H1 (cell line): ENCODE data around the gene NCCRP1. TPM values are rescaled to one million over a fixed set of nuclear protein-coding genes. Genes with fewer than 3 reads are reported as not detected.
A peak's percentile ranks its signal among the peaks of the same experiment; 100 is the strongest.
"Not testable (repeated sequence)": the region's sequence is repeated elsewhere in the genome, so short reads cannot be mapped to it uniquely, and the experiment has no call there.

Source experiments
- CTCF ChIA-PET: fragments of 300-600 bp; sonication (Branson Sonifier 250); formaldehyde crosslinking; loops from one replicate; lab custom pipeline; 2021; ENCODE audit not compliant: partially characterized antibody; lab: Charles Lee
- POLR2A ChIA-PET: fragments of 300-600 bp; sonication (Branson Sonifier 250); formaldehyde crosslinking; loops from one replicate; lab custom pipeline; 2021; ENCODE audit warnings: inconsistent platforms; ENCODE audit not compliant: partially characterized antibody; lab: Charles Lee
- DNase-seq, 2 experiments: peaks; one replicate each; pipeline versions ENCODE4 v3.0.0 to v3.0.0-alpha.2; 2010 to 2022; ENCODE audit warnings: low spot score in 2 of 2, low read depth in 1 of 2, mixed read lengths in 1 of 2
- FAIRE-seq: peaks from 2 replicates; lab custom pipeline; 2011; peaks lifted over from hg19 to GRCh38; lab: Jason Lieb, UNC
- H2AFZ ChIP-seq: 2 replicates; pipeline ENCODE4 v1.8.1; 2012; ENCODE audit warnings: low read length, inconsistent platforms
- H2AK5ac ChIP-seq: 2 replicates; pipeline ENCODE4 v1.6.1; 2013; ENCODE audit warnings: low read depth, low read length
- H2BK120ac ChIP-seq: replicated peaks from 2 replicates; pipeline ENCODE3; 2013; ENCODE audit warnings: low read depth, low read length, inconsistent platforms
- H2BK12ac ChIP-seq: 2 replicates; pipeline ENCODE4 v1.6.1; 2013; ENCODE audit warnings: low read depth, low read length
- H2BK15ac ChIP-seq: 2 replicates; pipeline ENCODE4 v1.6.1; 2013; ENCODE audit warnings: low read length
- H2BK20ac ChIP-seq: 2 replicates; pipeline ENCODE4 v1.6.1; 2013; ENCODE audit warnings: low read length
- H2BK5ac ChIP-seq: 2 replicates; pipeline ENCODE4 v1.6.1; 2013; ENCODE audit warnings: low read depth, low read length
- H3K14ac ChIP-seq: 2 replicates; pipeline ENCODE4 v1.6.1; 2013; ENCODE audit warnings: inconsistent platforms; ENCODE audit not compliant: insufficient read length
- H3K18ac ChIP-seq: 2 replicates; pipeline ENCODE4 v1.6.1; 2013; ENCODE audit warnings: low read length; ENCODE audit errors: extremely low read depth
- H3K23ac ChIP-seq: 2 replicates; pipeline ENCODE4 v1.6.1; 2013; ENCODE audit warnings: inconsistent platforms; ENCODE audit not compliant: insufficient read length
- H3K23me2 ChIP-seq: 2 replicates; pipeline ENCODE4 v1.6.1; 2013; ENCODE audit warnings: low read depth, low read length
- H3K27ac ChIP-seq: 2 replicates; pipeline ENCODE4 v1.6.1; 2011; ENCODE audit warnings: low read depth, low read length, inconsistent platforms
- H3K27me3 ChIP-seq, 4 experiments: replicated peaks in 1 of 4; 1 replicate in 1 of 4; 2 replicates in 3 of 4; pipeline versions ENCODE4 v1.6.1 to v1.8.1; 2011 to 2013; ENCODE audit warnings: low read length in 3 of 4, mild to moderate bottlenecking in 3 of 4, inconsistent platforms in 2 of 4, mixed read lengths in 2 of 4, moderate library complexity in 1 of 4; ENCODE audit not compliant: control insufficient read depth in 3 of 4, insufficient read depth in 3 of 4; ENCODE audit errors: extremely low read depth in 1 of 4
- H3K36me3 ChIP-seq, 4 experiments: 2 replicates each; pipeline versions ENCODE4 v1.6.1 to v1.8.1; 2011 to 2013; ENCODE audit warnings: mild to moderate bottlenecking in 4 of 4, low read length in 3 of 4, moderate library complexity in 2 of 4, control low read depth in 1 of 4, inconsistent platforms in 1 of 4; ENCODE audit not compliant: insufficient read depth in 4 of 4, control insufficient read depth in 2 of 4
- H3K4ac ChIP-seq: replicated peaks from 2 replicates; pipeline ENCODE3; 2013; ENCODE audit warnings: low read length, low read depth, mixed read lengths, inconsistent platforms; ENCODE audit not compliant: insufficient read length
- H3K4me1 ChIP-seq, 4 experiments: replicated peaks in 1 of 4; 1 replicate in 1 of 4; 2 replicates in 3 of 4; pipeline versions ENCODE4 v1.6.1 to v1.8.1; 2011 to 2013; ENCODE audit warnings: low read length in 3 of 4, inconsistent platforms in 2 of 4, mixed read lengths in 1 of 4; ENCODE audit not compliant: insufficient read depth in 4 of 4, control insufficient read depth in 3 of 4
- H3K4me2 ChIP-seq, 2 experiments: 2 replicates each; pipeline versions ENCODE4 v1.6.1 to v1.8.1; 2011 to 2013; ENCODE audit warnings: low read depth in 2 of 2, low read length in 2 of 2, control low read depth in 1 of 2, inconsistent platforms in 1 of 2, mild to moderate bottlenecking in 1 of 2; ENCODE audit not compliant: insufficient read depth in 1 of 2
- H3K4me3 ChIP-seq, 4 experiments: fragments of 200-600, 300-600 bp in 1 of 4; sonication (generic), shearing (Covaris generic), sonication (Bioruptor Twin) in 1 of 4; 2 replicates each; pipeline versions ENCODE4 v1.5.1 to v1.8.1; 2011 to 2016; ENCODE audit warnings: low read length in 4 of 4, low read depth in 3 of 4, control low read depth in 2 of 4, inconsistent platforms in 2 of 4, mild to moderate bottlenecking in 2 of 4, mixed read lengths in 1 of 4, moderate library complexity in 1 of 4; ENCODE audit not compliant: insufficient read depth in 2 of 4; ENCODE audit errors: extremely low read depth in 1 of 4
- H3K56ac ChIP-seq: replicated peaks from 2 replicates; pipeline ENCODE3; 2013; ENCODE audit warnings: low read depth, mild to moderate bottlenecking, mixed read lengths, low read length, inconsistent platforms; ENCODE audit not compliant: insufficient read length
- H3K79me1 ChIP-seq: 2 replicates; pipeline ENCODE4 v1.6.1; 2013; ENCODE audit warnings: low read depth, low read length, control low read depth
- H3K79me2 ChIP-seq, 2 experiments: 2 replicates each; pipeline versions ENCODE4 v1.6.1 to v1.8.1; 2012 to 2013; ENCODE audit warnings: low read length in 2 of 2, mild to moderate bottlenecking in 2 of 2, inconsistent platforms in 1 of 2; ENCODE audit not compliant: insufficient read depth in 2 of 2, control insufficient read depth in 1 of 2
- H3K9ac ChIP-seq, 4 experiments: replicated peaks in 1 of 4; 1 replicate in 1 of 4; 2 replicates in 3 of 4; pipeline versions ENCODE4 v1.6.1 to v1.8.1; 2011 to 2013; ENCODE audit warnings: low read depth in 3 of 4, low read length in 3 of 4, control low read depth in 2 of 4, mild to moderate bottlenecking in 2 of 4, moderate library complexity in 2 of 4, inconsistent platforms in 1 of 4; ENCODE audit errors: extremely low read depth in 1 of 4
- H3K9me3 ChIP-seq, 2 experiments: 2 replicates each; pipeline versions ENCODE4 v1.6.1 to v1.8.1; 2012 to 2013; ENCODE audit warnings: mild to moderate bottlenecking in 2 of 2, moderate library complexity in 2 of 2, control low read depth in 1 of 2, inconsistent platforms in 1 of 2, low read depth in 1 of 2, low read length in 1 of 2, mixed read lengths in 1 of 2; ENCODE audit not compliant: insufficient read depth in 2 of 2
- H4K20me1 ChIP-seq, 2 experiments: replicated peaks in 1 of 2; 2 replicates each; pipeline versions ENCODE3 to v1.8.1; 2011 to 2013; ENCODE audit warnings: inconsistent platforms in 2 of 2, low read length in 2 of 2, mild to moderate bottlenecking in 1 of 2; ENCODE audit not compliant: insufficient read depth in 2 of 2, control insufficient read depth in 1 of 2
- H4K5ac ChIP-seq: 2 replicates; pipeline ENCODE4 v1.6.1; 2013; ENCODE audit warnings: low read length, low read depth, mixed read lengths, inconsistent platforms; ENCODE audit not compliant: insufficient read length
- H4K8ac ChIP-seq: 2 replicates; pipeline ENCODE4 v1.8.0; 2013; ENCODE audit warnings: mild to moderate bottlenecking, moderate library complexity, low read length, inconsistent platforms; ENCODE audit not compliant: insufficient read depth; ENCODE audit errors: extremely low read depth
- H4K91ac ChIP-seq: replicated peaks from 2 replicates; pipeline ENCODE3; 2013; ENCODE audit warnings: low read length, mixed read lengths, inconsistent platforms; ENCODE audit not compliant: insufficient read length
- WGBS, 2 experiments: shearing (Covaris generic) in 1 of 2; methylation state at CpG; one replicate each; pipeline versions ENCODE4 v1.1.6 to v1.1.7; 2013 to 2015; ENCODE audit warnings: low lambda C conversion rate in 2 of 2, mixed read lengths in 2 of 2, inconsistent platforms in 1 of 2, low coverage in 1 of 2, missing lambda C conversion rate in 1 of 2; ENCODE audit not compliant: insufficient replicate concordance in 2 of 2, insufficient coverage in 1 of 2, insufficient read length in 1 of 2; ENCODE audit errors: extremely low coverage in 1 of 2, missing lambda C conversion rate in 1 of 2; 5-methylcytosine and 5-hydroxymethylcytosine counted together
- polyA plus RNA-seq, 7 experiments: library from polyadenylated mRNA; depleted of rRNA in 3 of 7; stranded (reverse) in 5 of 7; unstranded in 2 of 7; fragments of >200 nt in 5 of 7; fragments of 200-250 nt in 2 of 7; gene quantifications; 1 replicate in 5 of 7; 2 replicates in 1 of 7; 4 replicates in 1 of 7; pipeline versions ENCODE4 v1.2.1 to v1.2.3, GENCODE V29; 2011 to 2013; ENCODE audit warnings: missing spikeins in 2 of 7, mixed read lengths in 2 of 7
- total RNA-seq: library from RNA; stranded (reverse); fragmentation: NEBNext Ultra II Directional; extraction: Animal tissue kit (Norgen Biotek cat#: 25700); gene quantifications from 2 replicates; pipeline ENCODE4 v1.2.1, GENCODE V29; 2021

Gene NCCRP1
- total and polyA plus RNA-seq, 2 of the 8 experiments (the other 6 are each of a cell fraction or from before 2014, with no cell fraction given) = 2.8 to 7.9 TPM

- H2BK15ac ChIP-seq, H3K14ac ChIP-seq, H3K4ac ChIP-seq, H2AK5ac ChIP-seq, H4K91ac ChIP-seq, H3K27ac ChIP-seq, H3K18ac ChIP-seq, H3K23ac ChIP-seq, POLR2A ChIA-PET, H3K56ac ChIP-seq, H2BK12ac ChIP-seq, H2BK20ac ChIP-seq, H2AFZ ChIP-seq, H3K9ac ChIP-seq, H3K79me1 ChIP-seq, H4K8ac ChIP-seq, H3K79me2 ChIP-seq, H2BK120ac ChIP-seq, H3K4me3 ChIP-seq, H4K20me1 ChIP-seq, H3K36me3 ChIP-seq, H3K4me2 ChIP-seq, H3K9me3 ChIP-seq, H3K23me2 ChIP-seq, H4K5ac ChIP-seq, DNase-seq, H2BK5ac ChIP-seq: not testable (repeated sequence)
- Histone ChIP-seq H3K4me1 (peaks cover 0 to 14% (median 7%) of the 10 kb centered on the region in 4 experiments; a peak in 5 of 7 replicates), H3K27me3 (peaks cover 29 to 38% (median 35%) of the 10 kb centered on the region in 4 experiments)
- CTCF ChIA-PET = interaction anchor here (1.4 kb wide), 1 partner anchor 81 kb away, joined by 3 read pairs; no protein-coding TSS in a partner anchor
- peak; percentile 93 for FAIRE-seq
- no CpG with 5 or more reads among the region's 1 CpG for WGBS, 2 experiments
Measured at GRCh38 chr19:39245166-39245565, 48.4 kb downstream of the NCCRP1 start.
